ENCODE results near the gene INPP5K. TPM values are rescaled to one million over a fixed set of nuclear protein-coding genes. Genes with fewer than 3 reads are reported as not detected.

INPP5K gene
- total and polyA plus RNA-seq, 2 of the 4 experiments (the other 2 are of a cell fraction): 14.9 to 17.4 TPM

- no peak for TF ChIP-seq SMC3 (IDR thresholded peaks at IDR 0.05; ENCODE audit: low read depth, low read length)
These were observed 42.9 kb upstream of the INPP5K start (continued) for GRCh38 chr17:1559047-1560043.

GRCh38 chr17:1558401-1558800, 42.0 kb upstream of the INPP5K start:
- peaks cover 30% of the 10 kb centered on the region for H3K9me1 ChIP-seq (ENCODE audit: insufficient read depth, low read length)
- peaks cover 27 to 83% of the 10 kb centered on the region in 2 experiments for H3K79me1 ChIP-seq (ENCODE audit: low read depth in 1 of 2, low read length in 2 of 2)
- H3K56ac ChIP-seq (ENCODE audit: extremely low read depth, insufficient read depth, low read length): no peak overlapping the region
- 83% methylated on average over 1 of the region's 3 CpGs; no CpG with 5 or more reads in 1 of the 2 experiments for WGBS, 2 experiments (ENCODE audit: extremely low coverage in 2 of 2, insufficient read length in 1 of 2)
- H4K8ac ChIP-seq (ENCODE audit: low read depth in 2 of 2, low read length in 2 of 2): no peak overlapping the region
- ChIA-PET CTCF (interaction anchor here (0.6 kb wide), 1 partner anchor 50 kb away, joined by 4 read pairs; no protein-coding TSS in a partner anchor), POLR2A (ENCODE audit: unreplicated experiment) (no interaction called here)
- no peak overlapping the region for H3K4me2 ChIP-seq (ENCODE audit: low read depth, low read length)
- H2BK5ac ChIP-seq (ENCODE audit: low read depth, low read length, poor library complexity, severe bottlenecking): no peak overlapping the region
- no peak overlapping the region for H3K23ac ChIP-seq (ENCODE audit: low read depth, low read length)
- peaks cover 76% of the 10 kb centered on the region for H4K20me1 ChIP-seq (ENCODE audit: insufficient read depth, low read length)
- no peak overlapping the region for H2AK9ac ChIP-seq (replicated peaks; ENCODE audit: low read depth, low read length, poor library complexity)
- peaks cover 9% of the 10 kb centered on the region; the same call in 1 of the 2 replicates for H3K4me1 ChIP-seq (ENCODE audit: control insufficient read depth, insufficient read depth, low read length)
- ATAC-seq (ENCODE audit: low read depth) (no peak), DNase-seq (no peak)
- H2AK5ac ChIP-seq (ENCODE audit: low read depth, low read length): no peak overlapping the region
- in situ Hi-C loops (cut with MboI; ENCODE audit: low sequenced_read_pairs) (no loop called here), dilution Hi-C loops (cut with HindIII; ENCODE audit: low sequenced_read_pairs, unreplicated experiment) (no loop called here), intact Hi-C loops (cut with micrococcal nuclease) (no loop called here)
- no peak overlapping the region for H3K14ac ChIP-seq (replicated peaks; ENCODE audit: low read depth, low read length)
- BruUV-seq (replicated peaks): no TSS peak
- no peak for TF ChIP-seq BHLHE40 (IDR thresholded peaks at IDR 0.05; ENCODE audit: low read depth, low read length)
- no peak for TF ChIP-seq CTCF (conservative IDR thresholded peaks at IDR 0.05; ENCODE audit: low read depth, low read length)
- no peak for TF ChIP-seq POLR2A (IDR thresholded peaks at IDR 0.05; ENCODE audit: low read depth, low read length)
- TF ChIP-seq, protein P1, sequence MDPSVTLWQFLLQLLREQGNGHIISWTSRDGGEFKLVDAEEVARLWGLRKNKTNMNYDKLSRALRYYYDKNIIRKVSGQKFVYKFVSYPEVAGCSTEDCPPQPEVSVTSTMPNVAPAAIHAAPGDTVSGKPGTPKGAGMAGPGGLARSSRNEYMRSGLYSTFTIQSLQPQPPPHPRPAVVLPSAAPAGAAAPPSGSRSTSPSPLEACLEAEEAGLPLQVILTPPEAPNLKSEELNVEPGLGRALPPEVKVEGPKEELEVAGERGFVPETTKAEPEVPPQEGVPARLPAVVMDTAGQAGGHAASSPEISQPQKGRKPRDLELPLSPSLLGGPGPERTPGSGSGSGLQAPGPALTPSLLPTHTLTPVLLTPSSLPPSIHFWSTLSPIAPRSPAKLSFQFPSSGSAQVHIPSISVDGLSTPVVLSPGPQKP (IDR thresholded peaks at IDR 0.05; ENCODE audit: borderline replicate concordance, low read depth, low read length): no peak
- TF ChIP-seq RFX5 (IDR thresholded peaks at IDR 0.05; ENCODE audit: low read depth, low read length): no peak
- no peak for TF ChIP-seq RCOR1 (IDR thresholded peaks at IDR 0.05; ENCODE audit: insufficient replicate concordance, low read length)
- no peak for TF ChIP-seq SMC3 (IDR thresholded peaks at IDR 0.05; ENCODE audit: low read depth, low read length)
- no peak for TF ChIP-seq USF2 (IDR thresholded peaks at IDR 0.05; ENCODE audit: low read depth, low read length)
- H2BK20ac ChIP-seq (ENCODE audit: low read depth, low read length): no peak overlapping the region
- H2BK15ac ChIP-seq (ENCODE audit: low read depth, low read length): no peak overlapping the region
- no peak overlapping the region for H3K9ac ChIP-seq (ENCODE audit: low read depth, low read length)
- no peaks in the 10 kb centered on the region for H3K9me3 ChIP-seq (ENCODE audit: control insufficient read depth, insufficient read depth, low read length)
- no peak overlapping the region for H3K27ac ChIP-seq (ENCODE audit: insufficient read depth, low read length)
- peaks cover 17% of the 10 kb centered on the region for H3K36me3 ChIP-seq (ENCODE audit: control insufficient read depth, insufficient read depth, low read length)
- H3K27me3 ChIP-seq (ENCODE audit: control insufficient read depth, insufficient read depth, low read length): no peaks in the 10 kb centered on the region
- no peak overlapping the region for H3K4me3 ChIP-seq (ENCODE audit: insufficient read depth, low read depth, low read length)
- no peak overlapping the region for H2AFZ ChIP-seq (replicated peaks; ENCODE audit: low read length, poor library complexity)
- no peak overlapping the region for H4K91ac ChIP-seq (ENCODE audit: insufficient read depth, low read depth, low read length)
- H4K5ac ChIP-seq (ENCODE audit: low read depth, low read length): no peak overlapping the region
- H3K4ac ChIP-seq (ENCODE audit: low read depth, low read length): no peak overlapping the region
- H3K18ac ChIP-seq (ENCODE audit: low read depth, low read length): no peak overlapping the region
- no peak overlapping the region for H2BK120ac ChIP-seq (ENCODE audit: low read depth, low read length)

Data from IMR-90 (cell line).